NOMO-1 treated with DMSO at 0.1 percent for 48 hours (cell line): ENCODE measurements around the gene CRKL.
A peak's percentile ranks its signal among the peaks of the same experiment; 100 is the strongest.

Experiments
- DNase-seq: peaks from one replicate; lab custom pipeline; 2025; ENCODE audit not compliant: unreplicated experiment; lab: John Stamatoyannopoulos, UW

Gene CRKL

DNA sequence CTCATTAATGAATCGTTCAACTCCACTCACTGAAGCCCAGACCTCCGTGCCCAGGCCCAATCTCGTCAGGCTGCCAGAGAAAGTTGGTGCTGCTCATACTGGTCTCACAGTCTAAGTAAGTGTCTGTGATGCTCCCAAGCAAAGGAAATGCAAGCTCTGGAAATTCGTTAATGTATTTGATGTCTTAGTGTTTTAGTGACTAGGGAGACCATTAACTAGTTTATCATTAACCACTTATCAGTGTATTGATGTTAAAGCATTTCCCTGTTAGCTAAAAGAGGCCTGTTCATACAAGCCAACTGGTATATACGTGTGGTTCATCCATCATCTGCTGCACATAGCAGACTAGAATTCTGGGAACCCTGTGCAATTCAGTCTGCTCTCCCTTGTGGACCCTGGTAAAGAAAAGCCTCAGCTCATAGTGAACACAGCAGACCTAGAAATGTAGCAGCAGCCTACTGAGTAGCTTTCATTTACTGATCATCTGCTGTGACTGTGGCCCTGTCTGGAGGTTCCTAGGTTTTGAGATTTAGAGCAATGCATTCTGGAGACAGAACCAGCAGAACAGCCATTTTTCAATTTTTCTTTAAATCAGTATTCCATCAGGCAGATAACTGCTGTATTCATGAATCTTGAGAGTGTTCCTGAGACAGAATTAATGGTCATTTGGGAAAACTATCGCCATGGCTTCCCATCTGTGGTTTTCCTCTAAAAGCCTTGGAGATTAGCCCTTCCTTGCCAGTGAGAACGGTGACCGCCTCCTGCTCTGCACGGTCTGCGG, 34.1 kb downstream of the CRKL start:
- no peak for DNase-seq

DNA sequence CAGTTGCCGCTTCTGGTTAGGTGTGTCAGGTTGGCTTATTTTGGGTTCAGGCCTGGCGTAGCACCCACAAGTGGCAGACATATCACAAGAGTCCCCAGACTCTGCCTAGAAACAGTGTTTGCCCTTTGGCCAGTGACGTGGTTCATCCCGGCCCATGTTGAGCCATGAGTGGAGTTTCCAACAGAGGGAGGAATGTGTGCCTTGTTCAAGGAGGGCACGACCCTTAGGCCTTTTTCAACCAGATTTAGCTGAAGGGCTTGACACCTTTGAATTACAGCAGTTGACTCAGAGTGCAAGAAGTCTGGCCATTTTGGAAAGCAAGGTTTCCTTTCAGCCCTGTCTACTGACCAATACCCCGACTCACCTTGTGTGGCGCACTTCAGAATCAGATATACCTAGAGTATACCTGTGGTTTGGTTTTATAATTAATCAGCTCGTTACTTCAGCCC, 34.7 kb downstream of the CRKL start:
- no peak for DNase-seq

DNA sequence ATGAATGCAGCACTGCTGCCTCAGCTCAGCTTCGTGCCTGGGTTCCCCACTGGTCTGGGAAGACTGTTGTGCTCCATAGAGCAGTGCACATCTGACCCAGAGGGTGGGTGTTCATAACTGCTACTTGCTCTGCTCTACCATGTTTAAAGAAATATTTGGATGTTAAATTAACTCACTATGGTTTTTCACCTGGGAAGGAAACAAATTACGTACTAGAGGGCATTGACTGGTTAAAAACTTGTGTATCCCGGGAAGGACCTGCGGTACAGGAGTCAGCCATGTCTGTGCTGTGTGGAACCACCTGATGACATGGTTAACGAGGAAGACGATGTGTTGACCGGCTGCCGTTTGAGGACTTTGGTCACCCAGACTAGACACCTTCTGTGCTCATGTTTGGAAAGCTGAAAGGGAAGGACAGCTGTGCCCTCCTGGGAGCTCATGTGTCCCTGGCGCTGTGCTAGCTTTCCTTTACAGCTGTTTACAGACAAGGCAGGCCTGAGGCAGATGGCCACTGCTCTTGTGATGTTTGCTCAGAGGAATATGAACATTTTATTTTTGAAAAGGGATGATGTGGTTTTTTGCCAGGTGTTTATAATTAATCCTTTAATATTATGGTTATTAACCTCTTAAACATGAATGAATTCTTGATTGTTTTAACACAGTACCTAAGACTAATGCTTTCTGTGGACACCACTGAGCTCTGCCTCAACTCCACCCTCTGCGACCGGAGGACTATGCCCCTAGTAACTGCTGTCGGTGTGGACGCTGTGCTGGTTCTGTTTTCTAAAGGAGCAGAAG, 35.5 kb downstream of the CRKL start:
- DNase-seq = no peak

DNA sequence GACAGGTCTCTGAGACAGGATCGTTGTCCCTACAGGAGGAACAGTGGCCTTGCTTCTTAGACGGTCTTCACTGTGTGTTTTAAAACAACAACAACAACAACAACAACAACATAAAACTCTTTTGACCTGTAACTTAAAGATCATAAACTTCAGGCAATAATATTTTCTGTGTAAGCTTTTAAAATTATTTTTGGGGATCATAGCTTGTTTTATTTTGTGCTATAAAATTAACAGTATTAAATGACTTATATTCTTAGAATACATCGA, 36.1 kb downstream of the CRKL start:
- DNase-seq = no peak

DNA sequence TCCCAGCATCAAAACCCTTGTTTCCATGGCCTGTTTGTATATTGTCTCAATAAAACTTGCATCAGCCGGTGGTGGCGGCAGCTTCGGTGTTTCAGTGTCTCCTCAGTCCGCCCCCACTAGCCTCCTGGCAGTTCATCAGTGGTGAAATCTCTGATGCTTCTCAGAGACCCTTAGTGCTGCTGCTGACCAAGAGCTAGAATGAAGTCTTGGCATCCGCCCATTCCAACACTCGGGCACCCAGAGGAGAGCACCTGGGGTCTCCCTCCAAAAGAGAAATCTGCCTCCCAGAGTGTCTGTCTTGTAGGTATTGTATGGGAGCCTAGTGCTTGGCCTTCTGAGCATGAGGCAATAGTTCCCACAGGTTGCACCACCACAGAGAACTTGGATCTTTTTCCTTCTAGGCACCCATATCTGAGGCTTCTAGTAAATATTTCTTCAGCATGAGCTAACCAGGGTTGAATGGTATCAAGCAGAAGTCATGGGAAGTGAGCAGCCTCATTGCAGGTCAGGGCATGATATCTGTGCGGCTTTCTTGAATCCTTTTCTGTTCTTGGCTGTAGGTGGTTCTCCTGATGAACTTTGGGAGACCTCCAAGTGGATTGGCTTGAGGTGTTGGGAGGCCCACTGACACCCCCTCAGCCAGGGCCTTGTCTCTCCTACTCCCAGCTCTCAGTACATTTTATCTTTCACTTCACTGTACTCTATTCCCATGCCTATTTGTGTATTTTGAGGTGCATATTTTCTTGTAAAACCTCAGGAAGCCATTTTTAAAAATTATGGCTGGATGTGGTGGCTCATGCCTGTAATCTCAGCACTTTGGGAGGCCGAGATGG, 36.7 kb downstream of the CRKL start:
- DNase-seq = no peak

DNA sequence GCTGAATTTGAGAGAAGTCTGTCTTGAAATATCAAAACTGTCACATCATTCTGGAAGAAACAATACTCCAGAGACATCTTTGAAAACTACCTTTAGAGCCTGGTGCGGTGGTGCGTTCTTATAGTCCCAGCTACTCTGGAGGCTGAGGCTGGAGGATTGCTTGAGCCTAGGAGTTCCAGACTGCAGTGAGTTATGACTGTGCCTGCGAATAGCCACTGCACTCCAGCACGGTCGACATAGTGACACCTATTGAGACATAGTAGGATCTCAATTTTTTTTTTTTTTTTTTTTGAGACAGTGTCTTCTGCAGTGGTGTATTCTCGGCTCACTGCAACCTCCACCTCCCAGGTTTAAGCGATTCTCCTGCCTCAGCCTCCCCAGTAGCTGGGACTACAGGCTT, 38.3 kb downstream of the CRKL start:
- no peak for DNase-seq

DNA sequence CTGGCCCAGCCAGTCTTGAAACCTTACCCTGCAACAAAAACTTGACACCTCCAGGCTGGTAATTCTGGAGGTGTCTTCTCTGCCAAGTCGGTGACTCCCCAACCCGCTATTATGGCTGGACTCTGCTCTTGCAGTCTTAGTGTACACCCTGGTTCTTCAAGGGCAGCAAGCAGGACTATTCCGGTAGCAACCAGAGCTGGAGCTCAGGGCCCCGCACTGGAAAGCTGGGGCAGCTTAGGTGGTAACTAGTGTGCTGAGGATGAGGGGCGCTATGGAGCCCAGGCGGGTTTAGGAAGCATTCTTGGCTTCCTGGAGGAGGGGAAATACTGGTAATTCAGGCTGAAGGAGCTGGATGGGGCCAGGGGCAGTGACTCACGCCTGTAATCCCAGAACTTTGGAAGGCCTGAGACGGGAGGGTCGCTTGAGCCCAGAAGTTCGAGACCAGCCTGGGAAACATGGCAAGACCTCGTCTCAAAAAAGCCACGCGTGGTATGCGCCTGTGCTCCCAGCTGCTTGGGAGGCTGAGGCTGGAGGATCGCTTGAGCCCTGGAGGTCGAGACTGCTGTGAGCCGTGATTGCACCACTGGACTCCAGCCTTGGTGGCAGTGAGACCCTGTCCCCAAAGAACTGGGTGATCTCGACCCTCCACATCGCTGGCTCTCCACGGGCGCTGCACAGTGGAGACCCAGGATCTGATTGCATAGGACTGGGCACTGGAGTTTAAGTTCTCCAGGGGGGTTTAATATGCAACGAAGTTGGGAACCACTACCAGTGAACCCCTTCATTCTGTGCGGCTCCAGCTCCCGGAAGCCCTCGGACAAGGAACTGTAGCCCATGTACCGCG, 39.3 kb downstream of the CRKL start:
- DNase-seq = peak; percentile 35

DNA sequence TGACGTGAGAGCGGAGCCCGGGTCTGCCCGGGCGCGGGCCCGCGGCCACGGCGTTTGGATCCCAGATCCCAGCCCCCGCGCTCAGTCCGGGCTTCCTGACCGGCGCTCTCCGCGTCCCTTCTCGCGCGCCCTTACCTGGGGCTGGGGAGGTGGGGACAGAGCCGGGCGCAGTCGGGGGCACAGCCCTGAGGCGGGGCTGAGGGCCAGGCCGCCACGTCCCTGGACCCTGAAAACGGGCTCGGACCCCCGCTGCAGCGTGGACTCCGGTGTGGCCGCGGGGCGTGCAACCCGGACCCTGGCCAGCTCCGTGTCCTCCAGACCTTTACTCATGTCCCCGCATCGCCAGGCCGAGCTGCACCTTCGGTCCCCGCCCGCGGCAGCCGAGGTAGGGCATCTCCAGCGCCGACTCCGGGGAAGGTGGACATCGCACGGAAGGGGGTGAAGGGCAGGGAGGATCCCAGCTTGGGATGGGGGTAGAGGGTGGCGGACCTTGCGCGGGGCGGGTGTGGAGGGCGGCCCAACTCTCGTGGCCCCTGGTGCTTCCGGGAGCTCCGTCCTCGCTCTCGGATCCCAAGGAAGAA, 40.0 kb downstream of the CRKL start:
- DNase-seq = peak; percentile 1

DNA sequence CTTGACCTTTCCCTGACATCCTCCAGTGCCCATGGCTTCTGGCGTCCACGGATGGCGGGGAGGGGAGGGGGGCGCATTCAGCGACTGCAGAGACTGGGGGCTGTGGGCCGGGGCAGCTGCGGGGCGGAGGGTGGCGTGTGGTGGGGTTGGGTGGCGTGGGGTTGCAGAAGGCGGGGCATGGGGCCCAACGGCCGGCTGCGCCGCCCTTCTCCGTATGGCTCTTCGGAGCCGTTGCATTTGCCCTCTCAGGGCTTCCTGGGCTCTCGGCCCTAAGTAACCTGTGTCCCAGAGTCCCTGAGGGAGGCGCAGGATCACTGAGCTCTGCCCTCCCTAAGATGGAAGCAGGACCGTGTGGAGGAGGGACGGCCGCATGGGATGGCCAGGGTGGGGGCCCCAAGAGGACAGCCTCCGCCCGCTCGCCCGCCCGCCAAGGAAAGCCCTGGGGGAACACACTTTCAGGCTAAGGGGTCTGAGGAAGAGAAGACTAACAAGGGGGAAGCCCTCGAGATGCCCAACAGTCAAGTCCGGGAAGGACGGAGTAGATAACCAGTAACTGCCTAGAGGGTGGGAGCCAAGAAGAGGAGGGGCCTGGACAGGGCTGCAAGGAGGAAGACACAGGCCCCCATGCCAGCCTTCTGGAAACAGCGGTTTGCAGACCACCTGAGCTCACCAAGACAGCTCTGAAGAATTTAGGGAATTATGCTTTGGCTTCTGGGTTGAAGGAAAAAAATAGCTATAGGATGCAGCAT, 40.6 kb downstream of the CRKL start:
- peak; percentile 46 for DNase-seq

DNA sequence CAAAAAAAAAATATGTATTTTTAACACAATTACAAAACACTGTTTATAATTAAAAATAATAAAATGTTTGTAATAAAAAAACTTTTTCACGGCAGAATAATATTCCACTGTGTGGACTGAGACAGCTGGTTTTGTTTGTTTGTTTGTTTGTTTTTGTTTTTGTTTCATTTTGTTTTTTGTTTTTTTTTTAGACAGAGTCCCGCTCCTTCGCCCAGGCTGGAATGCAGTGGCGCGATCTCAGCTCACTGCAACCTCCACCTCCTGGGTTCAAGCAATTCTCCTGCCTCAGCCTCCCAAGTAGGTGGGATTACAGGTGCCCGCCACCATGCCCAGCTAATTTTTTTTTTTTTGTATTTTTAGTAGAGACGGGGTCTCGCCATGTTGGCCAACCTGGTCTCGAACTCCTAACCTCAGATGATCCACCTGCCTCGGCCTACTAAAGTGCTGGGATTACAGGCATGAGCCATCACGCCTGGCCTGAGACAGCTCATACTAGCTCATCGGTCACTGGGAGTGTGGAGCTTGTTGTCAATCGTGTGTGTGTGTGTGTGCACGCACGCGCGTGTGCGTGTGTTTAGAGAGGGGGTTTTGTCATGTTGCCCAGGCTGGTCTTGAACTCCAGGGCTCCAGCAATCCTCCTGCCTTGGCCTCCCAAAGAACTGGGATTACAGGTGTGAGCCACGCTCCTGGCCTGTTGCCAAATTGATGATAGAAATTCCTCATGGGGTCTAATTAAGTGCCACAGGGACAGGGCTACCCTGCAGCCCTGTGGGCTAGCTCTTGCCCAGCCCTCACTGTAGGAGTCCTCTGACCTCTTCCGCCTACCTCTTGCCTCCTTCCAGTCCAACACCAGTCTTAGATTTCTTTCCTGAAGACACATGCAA, 42.6 kb downstream of the CRKL start:
- no peak for DNase-seq

DNA sequence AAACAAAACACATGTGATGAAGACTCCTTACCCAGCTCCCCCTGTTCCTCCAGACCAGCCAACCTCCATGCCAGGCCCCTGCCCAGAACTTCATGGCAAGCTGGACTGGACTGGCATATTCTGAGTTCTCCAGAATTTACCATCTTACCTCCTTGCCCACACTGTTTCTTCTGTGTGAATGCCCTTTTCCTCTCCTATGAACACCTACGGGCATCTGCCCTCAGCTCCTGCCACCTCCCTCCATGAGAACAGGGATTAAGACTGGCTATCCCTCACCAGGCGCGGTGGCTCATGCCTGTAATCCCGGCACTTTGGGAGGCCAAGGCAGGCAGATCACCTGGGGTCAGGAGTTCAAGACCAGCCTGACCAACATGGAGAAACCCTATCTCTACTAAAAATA, 43.4 kb downstream of the CRKL start:
- no peak for DNase-seq

DNA sequence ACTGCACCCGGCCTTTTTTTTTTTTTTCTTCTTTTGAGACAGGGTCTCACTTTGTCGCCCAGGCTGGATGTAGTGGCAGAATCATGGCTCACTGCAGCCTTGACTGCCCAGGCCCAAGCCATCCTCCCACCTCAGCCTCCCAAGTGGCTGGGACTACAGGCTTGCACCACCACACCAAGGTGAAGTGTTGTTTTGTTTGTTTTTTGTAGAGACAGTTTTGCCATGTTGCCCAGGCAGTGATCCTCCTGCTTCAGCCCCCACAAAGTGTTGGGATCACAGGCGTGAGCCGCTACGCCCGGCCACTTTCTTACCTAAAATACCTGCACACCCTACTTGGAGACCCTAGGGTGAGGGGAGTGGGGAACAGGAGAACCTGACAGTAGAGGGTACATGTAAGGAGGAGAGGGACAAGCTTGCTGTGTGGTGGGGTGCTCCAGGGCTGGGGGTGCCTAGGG, 45.3 kb downstream of the CRKL start:
- DNase-seq = no peak

DNA sequence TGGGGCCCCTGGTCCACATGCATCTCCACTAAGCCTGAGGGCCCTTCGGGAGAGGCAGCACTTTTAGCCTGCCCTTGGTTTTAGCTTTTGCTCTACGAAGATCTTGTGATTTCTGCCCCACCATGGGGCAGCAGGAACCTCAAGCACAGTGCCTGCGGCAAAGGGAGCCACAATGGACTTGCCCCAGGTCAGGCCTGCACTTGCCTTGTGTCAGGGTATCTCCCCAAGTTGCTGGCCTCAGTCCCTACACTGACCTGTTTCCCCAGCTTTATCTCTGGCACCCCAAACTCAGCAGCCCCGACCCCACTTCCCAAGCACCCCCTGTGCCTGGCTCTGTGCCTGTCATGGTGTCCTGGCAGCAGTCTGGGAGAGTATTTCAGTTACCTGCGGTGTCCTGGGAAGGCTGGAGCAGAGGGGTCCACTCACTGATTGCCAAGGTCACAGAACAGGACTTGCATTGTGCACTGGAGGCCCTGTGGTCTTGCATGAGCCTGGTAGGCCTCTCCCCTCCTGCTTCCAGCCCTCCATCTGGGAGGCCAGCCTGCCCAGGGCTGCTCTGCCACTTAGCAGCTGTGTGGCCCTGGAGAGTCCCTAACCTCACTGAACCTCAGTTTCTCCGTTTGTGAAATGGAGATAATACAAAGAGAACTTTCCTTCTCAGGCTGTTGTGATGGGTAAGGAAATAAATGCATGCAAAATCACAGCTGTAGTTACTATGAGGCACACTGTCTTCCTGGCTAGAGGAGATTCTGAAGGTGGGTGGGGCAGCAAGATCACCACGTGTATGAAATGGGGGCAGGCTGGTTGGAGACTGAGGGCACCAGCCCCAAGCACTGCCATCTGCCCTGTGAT, 46.2 kb downstream of the CRKL start:
- DNase-seq = no peak

DNA sequence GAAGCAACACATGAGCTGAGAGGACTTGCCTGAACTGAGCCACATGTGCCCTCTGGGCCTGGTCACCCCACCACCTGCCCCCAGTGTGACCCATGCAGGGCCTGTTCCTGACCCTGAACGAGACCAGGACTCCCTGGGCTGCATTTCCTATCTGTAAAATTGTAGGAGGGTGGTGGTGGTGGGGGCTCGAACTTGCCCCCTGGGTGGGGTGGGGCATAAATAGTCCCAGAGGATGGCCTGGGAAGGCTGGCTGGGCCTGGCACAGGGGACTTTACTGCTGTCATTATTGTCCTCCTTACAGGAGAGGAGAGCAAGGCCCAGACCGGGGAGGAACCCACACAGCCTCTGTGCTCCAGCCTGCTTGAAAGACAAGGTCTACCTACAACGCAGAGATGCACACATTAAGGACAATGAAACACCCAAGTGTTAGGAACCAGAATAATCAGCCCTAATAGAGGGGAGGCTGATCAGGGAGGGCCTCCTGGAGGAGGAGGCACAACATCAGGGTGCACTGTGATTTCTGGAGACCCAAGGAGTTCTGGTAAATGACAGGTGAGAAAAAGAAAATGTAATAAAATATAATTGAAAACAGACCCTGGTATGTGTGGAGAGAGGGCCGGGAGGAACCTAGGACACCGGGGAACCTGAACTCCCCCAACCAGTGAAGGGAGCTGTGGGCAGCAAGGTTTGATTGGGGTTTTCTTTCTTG, 47.0 kb downstream of the CRKL start:
- no peak for DNase-seq

DNA sequence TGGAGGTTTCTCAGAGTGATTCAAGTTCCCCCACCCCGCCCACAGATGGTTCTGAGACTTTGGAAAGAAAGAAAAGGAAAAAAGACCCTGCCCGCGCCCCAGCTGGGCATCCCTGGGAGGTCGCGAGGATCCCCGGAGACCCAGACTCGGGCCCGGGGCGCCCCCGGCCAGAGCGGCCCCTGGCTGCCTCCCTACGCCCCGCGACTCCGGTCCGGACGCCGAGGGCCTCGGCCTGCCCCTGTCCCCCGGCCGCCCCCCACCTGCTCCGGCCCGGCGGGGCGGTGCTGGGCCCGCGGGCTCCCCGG, 47.5 kb downstream of the CRKL start:
- no peak for DNase-seq

DNA sequence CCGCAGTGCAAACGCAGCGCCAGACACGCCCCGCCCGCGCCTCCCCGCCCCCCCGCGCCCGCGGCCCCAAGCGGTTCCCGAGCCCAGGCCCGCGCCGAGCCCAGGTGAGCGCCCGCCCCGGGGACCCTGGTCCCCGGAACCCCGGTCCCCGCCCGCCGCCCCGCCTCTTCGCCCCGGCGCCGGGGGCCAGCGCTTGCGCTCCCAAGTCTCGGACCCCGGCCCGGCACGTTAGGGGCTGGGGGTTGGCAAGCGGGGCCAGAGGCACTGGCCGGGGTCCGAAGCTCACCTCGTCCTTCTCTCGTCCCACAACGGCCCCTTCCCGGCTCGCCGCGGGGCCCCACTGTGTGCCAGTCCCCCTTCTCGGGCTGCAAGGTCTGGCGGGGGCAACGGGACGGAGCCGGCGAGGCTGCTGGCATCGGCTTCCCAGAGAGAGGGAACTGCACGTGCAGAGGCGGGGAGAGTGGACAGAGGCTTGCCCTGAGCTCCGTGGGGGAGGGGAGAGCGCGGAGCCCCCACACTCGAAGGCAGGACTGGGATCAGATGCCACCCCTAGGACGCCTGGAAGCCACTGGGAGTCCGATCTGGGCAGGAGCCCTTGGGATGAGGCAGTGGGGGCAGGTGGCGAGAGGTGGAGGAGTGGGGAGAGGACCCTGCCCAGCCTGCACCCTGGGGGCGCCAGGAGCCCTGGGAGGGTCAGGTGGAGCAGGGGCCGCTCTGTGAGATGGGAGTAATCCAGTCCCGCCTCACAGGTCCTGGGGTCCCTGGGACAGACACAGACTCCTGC, 48.1 kb downstream of the CRKL start:
- DNase-seq = no peak
